Lower lobe of right lung (tissue), 2 donors: ENCODE data around the gene REG3A. TPM values are rescaled to one million over a fixed set of nuclear protein-coding genes. Genes with fewer than 3 reads are reported as not detected.

Source experiments
- ATAC-seq, 2 donors: fragments of 200-7000 bp; cut with Tn5 transposase; one replicate each; pipeline ENCODE4 v1.9.1; 2020 to 2022; ENCODE audit warnings: mild to moderate bottlenecking in 2 of 2, moderate library complexity in 2 of 2
- DNase-seq: peaks from one replicate; pipeline ENCODE4 v3.0.0-alpha.2; 2020
- H3K27ac ChIP-seq: fragments of 200-600 bp; one replicate; pipeline ENCODE4 v1.8.0; 2022
- H3K27me3 ChIP-seq: fragments of 200-600 bp; one replicate; pipeline ENCODE4 v1.8.0; 2022; ENCODE audit warnings: low read depth
- H3K36me3 ChIP-seq: fragments of 200-600 bp; one replicate; pipeline ENCODE4 v1.8.0; 2022; ENCODE audit warnings: mild to moderate bottlenecking
- H3K4me1 ChIP-seq: fragments of 200-600 bp; one replicate; pipeline ENCODE4 v1.8.0; 2022
- H3K4me3 ChIP-seq: fragments of 200-600 bp; one replicate; pipeline ENCODE4 v1.8.0; 2022; ENCODE audit warnings: mild to moderate bottlenecking
- H3K9me3 ChIP-seq: fragments of 200-600 bp; one replicate; pipeline ENCODE4 v1.8.0; 2022
- CTCF ChIP-seq: fragments of 200-600 bp; IDR thresholded peaks from one replicate; pipeline ENCODE4 v1.8.0; 2022; ENCODE audit warnings: antibody characterized with exemption, mild to moderate bottlenecking
- intact Hi-C: fragments of 100-400 bp; cut with DNase I; formaldehyde crosslinking; loops from one replicate; pipeline ENCODE4 v1.11.0; 2022
- total RNA-seq: library from RNA; stranded (reverse); fragmentation: NEBNext Ultra II Directional; extraction: Animal tissue kit (Norgen Biotek cat#: 25700); gene quantifications from one replicate; pipeline ENCODE4 v1.2.1, GENCODE V29; 2021
- donor health status: DM: no; HTN: yes; CAD: no; lungs with severe emphysema.

REG3A gene
- total RNA-seq, 1 donor from 2014 or later = not detected

- H3K36me3 ChIP-seq = no peaks in the 10 kb centered on the region
- ATAC-seq (no peak), DNase-seq (no peak)
- no peaks in the 10 kb centered on the region for H3K27me3 ChIP-seq
- H3K27ac ChIP-seq = no peak overlapping the region
- TF ChIP-seq CTCF = no peak
- H3K4me1 ChIP-seq = no peaks in the 10 kb centered on the region
- H3K9me3 ChIP-seq = no peaks in the 10 kb centered on the region
- intact Hi-C loops = no loop called here
- H3K4me3 ChIP-seq = no peak overlapping the region
Measured at GRCh38 chr2:79112269-79112668, 47.3 kb downstream of the REG3A start.

Other genes starting within 250 kb of the REG3A start
- not detected for gene REG3G, start 134.1 kb downstream of the REG3A start, total RNA-seq
- gene REG1B, start 71.8 kb downstream of the REG3A start, total RNA-seq = not detected
- gene REG1A, start 39.3 kb downstream of the REG3A start, total RNA-seq = not detected